GM12878 (cell line): Measurements from ENCODE around the gene GGT6. TPM values are rescaled to one million over a fixed set of nuclear protein-coding genes. Genes with fewer than 3 reads are reported as not detected.

ENCODE experiments used
- ATAC-seq: fragments of 200-7000 bp; cut with Tn5 transposase; 3 replicates; pipeline ENCODE4 v1.9.1; 2020; ENCODE audit warnings: mild to moderate bottlenecking, moderate library complexity
- Bru-seq: library from RNA; stranded (reverse); fragments of 400-500 nt; gene quantifications from one replicate; lab custom pipeline; 2021; lab: Mats Ljungman, UMichigan
- BruChase-seq, 2 experiments: library from RNA; stranded (reverse); fragments of 400-500 nt; gene quantifications; one replicate each; lab custom pipeline; 2021; lab: Mats Ljungman, UMichigan
- BruUV-seq: library from RNA; stranded (reverse); fragments of 400-500 nt; replicated peaks from 2 replicates; lab custom pipeline; 2021; lab: Mats Ljungman, UMichigan
- CTCF ChIA-PET: fragments of 300-600 bp; sonication (Branson Sonifier 250); formaldehyde crosslinking; extraction: SDS; loops from one replicate; lab custom pipeline; 2021; ENCODE audit warnings: inconsistent platforms; lab: Yijun Ruan, JAX
- POLR2A ChIA-PET: fragments of 350-600 bp; formaldehyde crosslinking; extraction: SDS; loops from one replicate; lab custom pipeline; 2021; ENCODE audit warnings: inconsistent platforms; lab: Charles Lee
- RAD21 ChIA-PET: fragments of 300-600 bp; sonication (Branson Sonifier 250); formaldehyde crosslinking; loops from one replicate; lab custom pipeline; 2023; ENCODE audit warnings: antibody characterized with exemption; ENCODE audit not compliant: unreplicated experiment; lab: Charles Lee
- SMC1A ChIA-PET: fragments of 300-600 bp; sonication (Branson Sonifier 250); formaldehyde crosslinking; loops from one replicate; lab custom pipeline; 2023; ENCODE audit not compliant: unreplicated experiment, uncharacterized antibody; lab: Charles Lee
- DNase-seq: peaks from one replicate; pipeline ENCODE4 v3.0.0-alpha.2; 2011; ENCODE audit warnings: low read depth, low spot score
- FAIRE-seq: peaks from 3 replicates; lab custom pipeline; 2011; peaks lifted over from hg19 to GRCh38; lab: Jason Lieb, UNC
- H2AFZ ChIP-seq: 2 replicates; pipeline ENCODE4 v1.6.0; 2011; ENCODE audit warnings: low read depth, low read length, control low read depth; ENCODE audit not compliant: control insufficient read depth
- H3K27ac ChIP-seq: 2 replicates; pipeline ENCODE4 v1.5.1; 2011; ENCODE audit warnings: control low read depth; ENCODE audit not compliant: control insufficient read depth, insufficient read depth
- H3K27me3 ChIP-seq, 2 experiments: replicated peaks in 1 of 2; 2 replicates each; pipeline versions ENCODE4 v1.6.0 to v1.6.1; 2011; ENCODE audit warnings: low read length in 1 of 2; ENCODE audit not compliant: control insufficient read depth in 2 of 2, insufficient read depth in 2 of 2
- H3K36me3 ChIP-seq, 2 experiments: 2 replicates each; pipeline ENCODE4 v1.5.1; 2011; ENCODE audit warnings: low read length in 1 of 2; ENCODE audit not compliant: control insufficient read depth in 2 of 2, insufficient read depth in 2 of 2
- H3K4me1 ChIP-seq: 2 replicates; pipeline ENCODE4 v1.6.1; 2011; ENCODE audit warnings: mild to moderate bottlenecking, low read length, moderate library complexity, mixed read lengths; ENCODE audit not compliant: control insufficient read depth, insufficient read depth
- H3K4me2 ChIP-seq: 2 replicates; pipeline ENCODE4 v1.6.0; 2011; ENCODE audit warnings: control low read depth; ENCODE audit not compliant: control insufficient read depth, insufficient read depth
- H3K4me3 ChIP-seq: fragments of 200-600 bp; sonication (generic); 2 replicates; pipeline ENCODE4 v1.5.1; 2016
- H3K79me2 ChIP-seq: 2 replicates; pipeline ENCODE4 v1.6.0; 2011; ENCODE audit warnings: low read length; ENCODE audit not compliant: control insufficient read depth, insufficient read depth
- H3K9ac ChIP-seq: 2 replicates; pipeline ENCODE4 v1.8.0; 2011; ENCODE audit warnings: low read length, control low read depth, mixed read lengths; ENCODE audit not compliant: control insufficient read depth, insufficient read depth
- H3K9me3 ChIP-seq: replicated peaks from 3 replicates; pipeline ENCODE4 v1.5.1; 2011; ENCODE audit warnings: mild to moderate bottlenecking, low read length; ENCODE audit not compliant: control insufficient read depth, insufficient read depth
- H4K20me1 ChIP-seq: 2 replicates; pipeline ENCODE4 v1.6.0; 2011; ENCODE audit not compliant: control insufficient read depth, insufficient read depth
- ASH2L ChIP-seq: fragments of 300-600, 200-600 bp; sonication (generic); IDR thresholded peaks from 2 replicates; pipeline ENCODE4 v1.6.1; 2017; ENCODE audit warnings: low read depth, mild to moderate bottlenecking, borderline replicate concordance
- HDAC2 ChIP-seq: fragments of 200-600 bp; sonication (generic); IDR thresholded peaks from 2 replicates; pipeline ENCODE4 v1.6.1; 2017
- MLLT1 ChIP-seq: fragments of 450-650 bp; IDR thresholded peaks from 2 replicates; pipeline ENCODE4 v1.6.1; 2016; ENCODE audit warnings: mild to moderate bottlenecking
- MYC ChIP-seq: IDR thresholded peaks from 2 replicates; pipeline ENCODE4 v1.6.1; 2011; ENCODE audit warnings: mild to moderate bottlenecking, low read length, moderate library complexity, inconsistent platforms; ENCODE audit not compliant: insufficient read depth, insufficient replicate concordance, insufficient read length, severe bottlenecking
- PML ChIP-seq: IDR thresholded peaks from 2 replicates; pipeline ENCODE4 v1.6.1; 2012; ENCODE audit warnings: low read length, inconsistent platforms
- POLR2AphosphoS5 ChIP-seq: IDR thresholded peaks from 2 replicates; pipeline ENCODE4 v1.6.1; 2011; ENCODE audit warnings: mild to moderate bottlenecking, low read length, inconsistent platforms
- POU2F2 ChIP-seq: IDR thresholded peaks from 3 replicates; pipeline ENCODE4 v1.6.1; 2011; ENCODE audit warnings: low read depth, mild to moderate bottlenecking, low read length, borderline replicate concordance
- PRDM15 ChIP-seq: fragments of 450-650 bp; formaldehyde crosslinking; IDR thresholded peaks from 2 replicates; pipeline ENCODE4 v1.4.0; 2020; ENCODE audit warnings: mild to moderate bottlenecking, moderate library complexity
- SIN3A ChIP-seq: IDR thresholded peaks from 2 replicates; pipeline ENCODE4 v1.6.1; 2012; ENCODE audit warnings: low read depth, low read length, improper control_type of control experiment
- SMAD5 ChIP-seq: IDR thresholded peaks from 2 replicates; pipeline ENCODE4 v1.6.1; 2016; ENCODE audit warnings: antibody characterized with exemption, low read depth
- SUPT20H ChIP-seq: IDR thresholded peaks from 2 replicates; pipeline ENCODE4 v1.6.1; 2011; ENCODE audit warnings: low read depth, mild to moderate bottlenecking, low read length, moderate library complexity, borderline replicate concordance; ENCODE audit not compliant: control insufficient read depth
- WGBS: methylation state at CpG from one replicate; pipeline ENCODE4 v1.1.6; 2016; ENCODE audit warnings: low lambda C conversion rate; ENCODE audit not compliant: insufficient replicate concordance, insufficient coverage; ENCODE audit errors: missing lambda C conversion rate; 5-methylcytosine and 5-hydroxymethylcytosine counted together
- in situ Hi-C: fragments of 300-500 bp; cut with MboI; formaldehyde crosslinking; loops from 9 replicates; pipeline ENCODE4 v1.14.3; 2018; ENCODE audit warnings: mixed read lengths
- intact Hi-C: fragments of 100-400 bp; cut with micrococcal nuclease; formaldehyde crosslinking; loops from one replicate; pipeline ENCODE4 v1.14.2; 2022; ENCODE audit not compliant: unreplicated experiment
- long read RNA-seq, 2 experiments: library from polyadenylated mRNA; unstranded; transcript quantifications; one replicate each; pipeline ENCODE4 v2.0.0, GENCODE V29; 2019 to 2020
- polyA minus RNA-seq, 3 experiments: library from RNA; depleted of rRNA, polyadenylated mRNA; stranded (reverse); fragments of >200 nt; gene quantifications; 2 replicates each; pipeline ENCODE4 v1.2.3, GENCODE V29; 2011
- polyA plus RNA-seq, 11 experiments: library from polyadenylated mRNA; depleted of rRNA in 4 of 11; unstranded in 6 of 11; stranded (reverse) in 5 of 11; fragments of >200 nt; fragmentation: Nextera tagmentation in 4 of 11; fragmentation: Illumina TruSeq in 1 of 11; extraction: Ambion mirVana in 4 of 11; extraction: Trizol in 1 of 11; gene quantifications; 1 replicate in 1 of 11; 2 replicates in 10 of 11; pipeline versions ENCODE4 v1.2.1 to v1.2.3, GENCODE V29; 2011 to 2016; ENCODE audit warnings: inconsistent platforms in 2 of 11, missing spikeins in 2 of 11, low read depth in 1 of 11
- total RNA-seq, 4 experiments: library from RNA; depleted of rRNA in 3 of 4; stranded (reverse); fragments of >200 nt in 3 of 4; fragmentation: Illumina TruSeq in 1 of 4; extraction: Trizol in 1 of 4; gene quantifications; 2 replicates each; pipeline versions ENCODE4 v1.2.1 to v1.2.3, GENCODE V29; 2013 to 2021
- TF ChIP-seq, protein P1 (sequence below): fragments of 450-650 bp; IDR thresholded peaks from 2 replicates; pipeline ENCODE4 v1.6.1; 2018; ENCODE audit warnings: mild to moderate bottlenecking, low read depth, moderate library complexity; ENCODE audit not compliant: partially characterized antibody

GGT6 gene
- total RNA-seq (2013; cell fraction: nucleolus; rRNA removed), result not detected in 2 replicates
- total RNA-seq (2014; rRNA removed) (0.82 TPM in 1 of 2 replicates, not detected in the other), total RNA-seq (2014; rRNA removed; fragmentation: Illumina TruSeq; extraction: Trizol) (0.13 TPM in 1 of 2 replicates, not detected in the other), total RNA-seq (2021) (0.16 and 0.26 TPM in 2 replicates), polyA plus RNA-seq (2011; rRNA removed) (not detected in 2 replicates), polyA plus RNA-seq (2014; fragmentation: Illumina TruSeq; extraction: Trizol) (0.01 TPM in 1 of 2 replicates, not detected in the other), polyA plus RNA-seq (2014; fragmentation: Nextera tagmentation; extraction: Ambion mirVana) (not detected), polyA plus RNA-seq (2014; rRNA removed) (0.19 and 0.22 TPM in 2 replicates), polyA plus RNA-seq (2016; fragmentation: Nextera tagmentation; extraction: Ambion mirVana) (under 1 TPM in 1 of 2 experiments, not detected in 1; 0.12 TPM), polyA minus RNA-seq (2011; rRNA and poly(A)+ RNA removed) (not detected in 2 replicates), Bru-seq, nascent RNA (percentile 9 among the genes with signal in this experiment), BruChase-seq, experiment 1, labeled RNA remaining after a 6-hour chase (not detected), BruChase-seq, experiment 2, labeled RNA remaining after a 2-hour chase (percentile 17 among the genes with signal in this experiment)
- not detected for polyA plus RNA-seq (2011; ENCODE audit: low read depth)
- not detected in 2 replicates for polyA plus RNA-seq (2011; cell fraction: cytosol; rRNA removed)
- 0.13 TPM in 1 of 2 replicates, not detected in the other for polyA plus RNA-seq (2011; cell fraction: nucleus; rRNA removed)
- polyA plus RNA-seq (2012), result not detected in 2 replicates
- polyA minus RNA-seq (2011; cell fraction: cytosol; rRNA and poly(A)+ RNA removed), result not detected in 2 replicates
- not detected in 2 replicates for polyA minus RNA-seq (2011; cell fraction: nucleus; rRNA and poly(A)+ RNA removed)
- long read RNA-seq, experiment 1, result 0 reads
- long read RNA-seq, experiment 2, result 0 reads

DNA sequence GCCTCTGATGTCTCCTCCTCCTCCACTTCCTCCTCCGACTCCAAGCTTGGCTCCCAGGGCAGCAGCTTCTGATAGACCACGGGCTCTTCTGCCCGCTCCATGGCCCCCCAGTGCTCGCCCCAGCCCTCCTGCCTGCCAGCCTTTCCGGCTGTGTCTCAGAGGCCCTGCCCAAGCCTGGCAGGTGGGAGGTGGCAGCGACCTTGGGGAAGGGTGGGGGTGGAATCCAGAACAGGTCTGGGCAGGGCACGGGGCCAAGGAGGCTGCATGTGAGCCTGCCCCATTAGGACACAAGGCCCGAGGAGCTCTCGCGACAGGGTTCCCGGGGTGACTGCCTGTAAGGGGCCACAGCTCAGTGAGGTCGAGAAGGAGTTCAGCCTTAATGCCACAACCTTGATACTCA is at the start of gene GGT6:
Gene GGT6 (minus strand): TSS at position 157 of the 400 bp plus-strand sequence. CDS start 56 bp downstream, at position 101.
- DNase-seq (no peak), FAIRE-seq (no peak), ATAC-seq (no peak)
- Histone ChIP-seq H3K4me1 (peaks cover 46% of the 10 kb centered on the region), H3K4me2 (no peak within 1 kb of the TSS), H3K9me3 (no peaks in the 10 kb centered on the region; the same call in 1 of the 3 replicates), H2AFZ (no peak within 1 kb of the TSS), H3K79me2 (peaks cover 4% of the 10 kb centered on the region), H3K27ac (no peak within 1 kb of the TSS), H3K36me3 (no peaks in the 10 kb centered on the region), H4K20me1 (no peaks in the 10 kb centered on the region), H3K4me3 (no peak within 1 kb of the TSS), H3K27me3 (no peaks in the 10 kb centered on the region), H3K9ac (no peak within 1 kb of the TSS)
- RAD21 ChIA-PET, result no interaction called here
- CTCF ChIA-PET, result interaction anchor here (0.6 to 1.6 kb wide), 2 partner anchors 139 to 602 kb away, joined by 3 to 4 read pairs; no protein-coding TSS in a partner anchor
- in situ Hi-C loops, result no loop called here
- intact Hi-C loops, result loop anchor here (10.0 kb wide), 1 partner anchor 136 kb away; no protein-coding TSS in a partner anchor
- POLR2A ChIA-PET, result no interaction called here
- no TSS peak for BruUV-seq
- SMC1A ChIA-PET, result no interaction called here
- TF ChIP-seq PRDM15 (no peak), POU2F2 (no peak), SMAD5 (no peak), SIN3A (no peak), MLLT1 (no peak), HDAC2 (no peak), MYC (no peak), POLR2AphosphoS5 (no peak), SUPT20H (no peak), PML (no peak), ASH2L (no peak)
- TF ChIP-seq, protein P1, sequence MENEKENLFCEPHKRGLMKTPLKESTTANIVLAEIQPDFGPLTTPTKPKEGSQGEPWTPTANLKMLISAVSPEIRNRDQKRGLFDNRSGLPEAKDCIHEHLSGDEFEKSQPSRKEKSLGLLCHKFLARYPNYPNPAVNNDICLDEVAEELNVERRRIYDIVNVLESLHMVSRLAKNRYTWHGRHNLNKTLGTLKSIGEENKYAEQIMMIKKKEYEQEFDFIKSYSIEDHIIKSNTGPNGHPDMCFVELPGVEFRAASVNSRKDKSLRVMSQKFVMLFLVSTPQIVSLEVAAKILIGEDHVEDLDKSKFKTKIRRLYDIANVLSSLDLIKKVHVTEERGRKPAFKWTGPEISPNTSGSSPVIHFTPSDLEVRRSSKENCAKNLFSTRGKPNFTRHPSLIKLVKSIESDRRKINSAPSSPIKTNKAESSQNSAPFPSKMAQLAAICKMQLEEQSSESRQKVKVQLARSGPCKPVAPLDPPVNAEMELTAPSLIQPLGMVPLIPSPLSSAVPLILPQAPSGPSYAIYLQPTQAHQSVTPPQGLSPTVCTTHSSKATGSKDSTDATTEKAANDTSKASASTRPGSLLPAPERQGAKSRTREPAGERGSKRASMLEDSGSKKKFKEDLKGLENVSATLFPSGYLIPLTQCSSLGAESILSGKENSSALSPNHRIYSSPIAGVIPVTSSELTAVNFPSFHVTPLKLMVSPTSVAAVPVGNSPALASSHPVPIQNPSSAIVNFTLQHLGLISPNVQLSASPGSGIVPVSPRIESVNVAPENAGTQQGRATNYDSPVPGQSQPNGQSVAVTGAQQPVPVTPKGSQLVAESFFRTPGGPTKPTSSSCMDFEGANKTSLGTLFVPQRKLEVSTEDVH, result no peak
- WGBS, result 70% methylated on average over 10 of the region's 12 CpGs
